Activated T-cell treated with anti-CD3 and anti-CD28 coated beads, Interleukin-2, amount 50 U/mL, for 4 hours (primary cell): ENCODE data around the gene IQCK. TPM values are rescaled to one million over a fixed set of nuclear protein-coding genes. Genes with fewer than 3 reads are reported as not detected.

ENCODE experiments used
- ATAC-seq, 2 donors: fragments of 200-7000 bp; cut with Tn5 transposase; one replicate each; pipeline ENCODE4 v1.10.0; 2021
- DNase-seq: peaks from one replicate; pipeline ENCODE4 v3.0.0-alpha.2; 2020
- H3K27me3 Mint-ChIP-seq: one replicate; pipeline ENCODE4 v1.8.0; 2021; ENCODE audit warnings: low read depth, mixed read lengths
- H3K36me3 Mint-ChIP-seq: one replicate; pipeline ENCODE4 v1.8.0; 2022; ENCODE audit warnings: mixed read lengths; ENCODE audit not compliant: insufficient read depth
- H3K4me1 Mint-ChIP-seq: one replicate; pipeline ENCODE4 v1.8.0; 2021; ENCODE audit warnings: low read depth, mixed read lengths
- H3K4me3 Mint-ChIP-seq: one replicate; pipeline ENCODE4 v1.8.0; 2021; ENCODE audit warnings: mild to moderate bottlenecking, moderate library complexity, mixed read lengths
- H3K9me3 Mint-ChIP-seq: one replicate; pipeline ENCODE4 v1.8.0; 2021; ENCODE audit warnings: mixed read lengths
- total RNA-seq, 3 donors: library from RNA; stranded (reverse); gene quantifications; one replicate each; pipeline ENCODE4 v1.2.1, GENCODE V29; 2021

The IQCK gene
- total RNA-seq, 3 donors from 2014 or later, result 3.2 to 5.4 (median 3.6) TPM

- Mint-ChIP-seq H3K27me3 (no peaks in the 10 kb centered on the region), H3K9me3 (no peaks in the 10 kb centered on the region), H3K4me1 (no peaks in the 10 kb centered on the region), H3K4me3 (no peak overlapping the region), H3K36me3 (peaks cover 6% of the 10 kb centered on the region)
- DNase-seq (no peak), ATAC-seq (no peak)
Observed at GRCh38 chr16:19861133-19861532, 143.1 kb downstream of the IQCK start.

GRCh38 chr16:19861811-19862327 lies 143.8 kb downstream of the IQCK start:
- Mint-ChIP-seq H3K27me3 (no peaks in the 10 kb centered on the region), H3K4me3 (no peak overlapping the region), H3K4me1 (no peaks in the 10 kb centered on the region), H3K36me3 (peaks cover 2% of the 10 kb centered on the region), H3K9me3 (no peaks in the 10 kb centered on the region)
- ATAC-seq (no peak), DNase-seq (no peak)

GRCh38 chr16:19863990-19864389 lies 145.9 kb downstream of the IQCK start:
- DNase-seq (no peak), ATAC-seq (no peak)
- Mint-ChIP-seq H3K4me1 (no peaks in the 10 kb centered on the region), H3K4me3 (no peak overlapping the region), H3K27me3 (no peaks in the 10 kb centered on the region), H3K36me3 (peaks cover 2% of the 10 kb centered on the region), H3K9me3 (no peaks in the 10 kb centered on the region)

GRCh38 chr16:19864566-19864965 lies 146.5 kb downstream of the IQCK start:
- Mint-ChIP-seq H3K27me3 (no peaks in the 10 kb centered on the region), H3K36me3 (no peaks in the 10 kb centered on the region), H3K4me1 (no peaks in the 10 kb centered on the region), H3K9me3 (no peaks in the 10 kb centered on the region), H3K4me3 (no peak overlapping the region)
- DNase-seq, result no peak
- ATAC-seq, result no peak

GRCh38 chr16:19868421-19868820 lies 150.3 kb downstream of the IQCK start:
- ATAC-seq, result no peak
- H3K36me3 Mint-ChIP-seq, result no peaks in the 10 kb centered on the region
- no peak for DNase-seq
- no peak overlapping the region for H3K4me3 Mint-ChIP-seq
- no peaks in the 10 kb centered on the region for H3K27me3 Mint-ChIP-seq
- no peaks in the 10 kb centered on the region for H3K4me1 Mint-ChIP-seq
- H3K9me3 Mint-ChIP-seq, result no peaks in the 10 kb centered on the region

GRCh38 chr16:19871721-19872120 lies 153.7 kb downstream of the IQCK start:
- H3K9me3 Mint-ChIP-seq, result no peaks in the 10 kb centered on the region
- ATAC-seq (no peak), DNase-seq (no peak)
- no peak overlapping the region for H3K4me3 Mint-ChIP-seq
- no peaks in the 10 kb centered on the region for H3K4me1 Mint-ChIP-seq
- no peaks in the 10 kb centered on the region for H3K27me3 Mint-ChIP-seq
- H3K36me3 Mint-ChIP-seq, result no peaks in the 10 kb centered on the region

- Mint-ChIP-seq H3K9me3 (no peaks in the 10 kb centered on the region), H3K27me3 (no peaks in the 10 kb centered on the region), H3K4me1 (no peaks in the 10 kb centered on the region), H3K4me3 (no peak overlapping the region), H3K36me3 (no peaks in the 10 kb centered on the region)
- DNase-seq, result no peak
- ATAC-seq, result no peak
Observed at GRCh38 chr16:19872179-19872863, 154.2 kb downstream of the IQCK start.

- Mint-ChIP-seq H3K4me3 (no peak overlapping the region), H3K4me1 (no peaks in the 10 kb centered on the region), H3K36me3 (no peaks in the 10 kb centered on the region), H3K27me3 (no peaks in the 10 kb centered on the region), H3K9me3 (no peaks in the 10 kb centered on the region)
- ATAC-seq, result no peak
- no peak for DNase-seq
Observed at GRCh38 chr16:19872935-19873334, 154.9 kb downstream of the IQCK start.

GRCh38 chr16:19874026-19874425 lies 156.0 kb downstream of the IQCK start:
- H3K36me3 Mint-ChIP-seq, result no peaks in the 10 kb centered on the region
- DNase-seq (no peak), ATAC-seq (no peak)
- no peaks in the 10 kb centered on the region for H3K27me3 Mint-ChIP-seq
- no peaks in the 10 kb centered on the region for H3K4me1 Mint-ChIP-seq
- H3K4me3 Mint-ChIP-seq, result no peak overlapping the region
- no peaks in the 10 kb centered on the region for H3K9me3 Mint-ChIP-seq

- H3K9me3 Mint-ChIP-seq, result no peaks in the 10 kb centered on the region
- H3K4me1 Mint-ChIP-seq, result no peaks in the 10 kb centered on the region
- DNase-seq, result no peak
- no peak for ATAC-seq
- no peak overlapping the region for H3K4me3 Mint-ChIP-seq
- H3K36me3 Mint-ChIP-seq, result no peaks in the 10 kb centered on the region
- no peaks in the 10 kb centered on the region for H3K27me3 Mint-ChIP-seq
Observed at GRCh38 chr16:19874851-19875546, 156.9 kb downstream of the IQCK start.

GRCh38 chr16:19875900-19876299 lies 157.8 kb downstream of the IQCK start:
- Mint-ChIP-seq H3K36me3 (no peaks in the 10 kb centered on the region), H3K9me3 (no peaks in the 10 kb centered on the region), H3K4me3 (no peak overlapping the region), H3K4me1 (no peaks in the 10 kb centered on the region), H3K27me3 (peaks cover under 1% of the 10 kb centered on the region)
- DNase-seq (no peak), ATAC-seq (no peak)

GRCh38 chr16:19876501-19877059 lies 158.5 kb downstream of the IQCK start:
- Mint-ChIP-seq H3K9me3 (no peaks in the 10 kb centered on the region), H3K36me3 (no peaks in the 10 kb centered on the region), H3K4me3 (no peak overlapping the region), H3K27me3 (peaks cover 3% of the 10 kb centered on the region), H3K4me1 (no peaks in the 10 kb centered on the region)
- DNase-seq, result no peak
- ATAC-seq, result no peak

GRCh38 chr16:19878757-19879156 lies 160.7 kb downstream of the IQCK start:
- ATAC-seq (no peak), DNase-seq (no peak)
- H3K4me3 Mint-ChIP-seq, result no peak overlapping the region
- H3K4me1 Mint-ChIP-seq, result peaks cover 7% of the 10 kb centered on the region
- peaks cover 20% of the 10 kb centered on the region for H3K27me3 Mint-ChIP-seq
- no peaks in the 10 kb centered on the region for H3K36me3 Mint-ChIP-seq
- H3K9me3 Mint-ChIP-seq, result no peaks in the 10 kb centered on the region

GRCh38 chr16:19879241-19879792 lies 161.2 kb downstream of the IQCK start:
- no peak overlapping the region for H3K4me3 Mint-ChIP-seq
- H3K4me1 Mint-ChIP-seq, result peaks cover 7% of the 10 kb centered on the region
- no peaks in the 10 kb centered on the region for H3K9me3 Mint-ChIP-seq
- H3K36me3 Mint-ChIP-seq, result no peaks in the 10 kb centered on the region
- ATAC-seq (no peak), DNase-seq (no peak)
- H3K27me3 Mint-ChIP-seq, result peaks cover 22% of the 10 kb centered on the region
